ENCODE measurements around the gene PLAGL2.
"Not testable (repeated sequence)": the region's sequence is repeated elsewhere in the genome, so short reads cannot be mapped to it uniquely, and the experiment has no call there.

Gene PLAGL2, protein sequence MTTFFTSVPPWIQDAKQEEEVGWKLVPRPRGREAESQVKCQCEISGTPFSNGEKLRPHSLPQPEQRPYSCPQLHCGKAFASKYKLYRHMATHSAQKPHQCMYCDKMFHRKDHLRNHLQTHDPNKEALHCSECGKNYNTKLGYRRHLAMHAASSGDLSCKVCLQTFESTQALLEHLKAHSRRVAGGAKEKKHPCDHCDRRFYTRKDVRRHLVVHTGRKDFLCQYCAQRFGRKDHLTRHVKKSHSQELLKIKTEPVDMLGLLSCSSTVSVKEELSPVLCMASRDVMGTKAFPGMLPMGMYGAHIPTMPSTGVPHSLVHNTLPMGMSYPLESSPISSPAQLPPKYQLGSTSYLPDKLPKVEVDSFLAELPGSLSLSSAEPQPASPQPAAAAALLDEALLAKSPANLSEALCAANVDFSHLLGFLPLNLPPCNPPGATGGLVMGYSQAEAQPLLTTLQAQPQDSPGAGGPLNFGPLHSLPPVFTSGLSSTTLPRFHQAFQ

DNA sequence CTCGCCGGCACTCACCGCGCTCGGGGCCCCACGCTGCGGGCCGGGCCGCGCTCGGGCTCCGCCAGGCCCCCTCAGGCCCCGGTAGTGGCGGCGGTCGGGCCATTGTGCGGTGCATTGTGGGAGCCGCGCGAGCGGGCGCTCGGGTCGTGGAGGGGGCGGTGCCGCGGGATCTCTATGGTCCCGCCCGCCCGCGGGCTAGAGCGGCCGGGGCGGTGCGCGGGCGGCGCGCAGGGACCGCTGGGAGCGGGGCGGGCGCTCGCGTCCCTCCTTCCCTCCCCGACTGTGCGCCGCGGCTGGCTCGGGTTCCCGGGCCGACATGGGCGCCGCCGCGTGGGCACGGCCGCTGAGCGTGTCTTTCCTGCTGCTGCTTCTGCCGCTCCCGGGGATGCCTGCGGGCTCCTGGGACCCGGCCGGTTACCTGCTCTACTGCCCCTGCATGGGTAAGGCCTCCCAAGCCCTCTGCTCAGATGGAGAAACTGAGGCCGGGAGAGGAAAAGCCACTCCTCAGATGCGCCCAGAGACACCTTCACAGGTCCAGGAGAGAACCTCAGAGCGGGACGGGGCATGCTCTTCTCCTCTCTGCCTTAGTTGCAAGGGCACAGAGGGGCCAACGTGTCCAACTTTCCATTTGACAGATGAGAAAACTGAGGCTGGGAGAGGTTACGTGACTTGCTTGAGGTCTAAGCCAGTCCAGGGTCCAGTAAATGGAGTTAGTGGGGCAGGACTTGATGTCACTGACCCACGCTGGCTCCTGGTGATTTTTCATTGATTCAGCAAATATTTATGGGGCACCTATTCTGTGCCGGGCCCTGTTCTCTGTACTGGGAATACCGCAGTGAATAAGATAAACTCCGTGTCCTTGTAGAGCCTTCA lies at the start of gene PLAGL2, which contains the start of gene POFUT1:
TSS of gene PLAGL2 (minus strand) at position 118 of the 873 bp plus-strand sequence. CDS start 5,565 bp downstream, outside the sequence.
TSS of gene POFUT1 (plus strand) at position 255 of the 873 bp plus-strand sequence. CDS start at position 317, 62 bp downstream.
- peak; percentile 33 for DNase-seq

DNA sequence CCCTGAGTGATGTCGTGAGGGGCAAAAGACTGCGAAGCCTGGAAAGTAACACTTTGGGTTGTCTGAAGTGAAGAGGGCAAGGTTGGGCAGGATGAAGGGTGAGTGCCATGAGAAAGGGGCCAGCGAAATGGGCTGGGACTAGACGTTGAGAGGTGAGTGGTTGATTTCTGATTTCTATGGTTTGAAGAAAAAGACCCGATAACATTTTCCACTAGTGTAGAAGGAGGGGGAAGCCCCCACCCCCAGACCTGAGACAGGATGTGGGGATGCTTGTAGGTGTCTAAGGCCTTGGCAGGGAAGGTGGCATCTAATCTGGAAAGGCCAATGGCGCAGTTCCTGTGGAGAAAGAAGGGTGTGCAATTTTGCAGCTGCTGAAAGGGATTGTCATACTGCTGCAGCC lies 44.6 kb upstream of the PLAGL2 start:
- no peak for DNase-seq

GRCh38 chr20:32251470-32251869 lies 43.9 kb upstream of the PLAGL2 start:
- DNase-seq = no peak

GRCh38 chr20:32249030-32249738 lies 41.6 kb upstream of the PLAGL2 start:
- no peak for DNase-seq

- no peak for DNase-seq
Observed at GRCh38 chr20:32248043-32248442, 40.5 kb upstream of the PLAGL2 start.

- not testable (repeated sequence) for DNase-seq
Observed at GRCh38 chr20:32246208-32246607, 38.7 kb upstream of the PLAGL2 start.

GRCh38 chr20:32244959-32245358 lies 37.4 kb upstream of the PLAGL2 start:
- no peak for DNase-seq

- DNase-seq = no peak
Observed at GRCh38 chr20:32244150-32244823, 36.7 kb upstream of the PLAGL2 start.

DNA sequence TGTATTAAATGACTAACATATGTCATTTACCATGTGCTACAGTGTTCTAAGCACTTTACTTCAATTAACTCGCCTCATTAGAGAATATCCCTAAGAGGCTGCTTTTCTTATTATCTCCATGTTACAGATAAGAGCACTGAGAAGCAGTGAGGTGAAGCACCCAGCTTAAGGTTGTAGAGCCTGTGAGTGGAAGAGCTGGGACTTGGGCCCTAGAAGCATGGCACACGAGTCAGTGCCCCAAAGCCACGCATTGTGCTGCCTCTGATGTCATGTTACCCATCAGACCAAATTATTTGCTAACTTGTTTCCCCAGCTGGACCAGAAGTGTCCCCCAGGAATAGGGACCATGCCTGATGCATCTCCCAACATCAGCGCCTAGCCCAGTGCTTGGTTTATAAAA lies 34.3 kb upstream of the PLAGL2 start:
- no peak for DNase-seq

GRCh38 chr20:32240205-32240604 lies 32.7 kb upstream of the PLAGL2 start:
- DNase-seq = no peak

DNA sequence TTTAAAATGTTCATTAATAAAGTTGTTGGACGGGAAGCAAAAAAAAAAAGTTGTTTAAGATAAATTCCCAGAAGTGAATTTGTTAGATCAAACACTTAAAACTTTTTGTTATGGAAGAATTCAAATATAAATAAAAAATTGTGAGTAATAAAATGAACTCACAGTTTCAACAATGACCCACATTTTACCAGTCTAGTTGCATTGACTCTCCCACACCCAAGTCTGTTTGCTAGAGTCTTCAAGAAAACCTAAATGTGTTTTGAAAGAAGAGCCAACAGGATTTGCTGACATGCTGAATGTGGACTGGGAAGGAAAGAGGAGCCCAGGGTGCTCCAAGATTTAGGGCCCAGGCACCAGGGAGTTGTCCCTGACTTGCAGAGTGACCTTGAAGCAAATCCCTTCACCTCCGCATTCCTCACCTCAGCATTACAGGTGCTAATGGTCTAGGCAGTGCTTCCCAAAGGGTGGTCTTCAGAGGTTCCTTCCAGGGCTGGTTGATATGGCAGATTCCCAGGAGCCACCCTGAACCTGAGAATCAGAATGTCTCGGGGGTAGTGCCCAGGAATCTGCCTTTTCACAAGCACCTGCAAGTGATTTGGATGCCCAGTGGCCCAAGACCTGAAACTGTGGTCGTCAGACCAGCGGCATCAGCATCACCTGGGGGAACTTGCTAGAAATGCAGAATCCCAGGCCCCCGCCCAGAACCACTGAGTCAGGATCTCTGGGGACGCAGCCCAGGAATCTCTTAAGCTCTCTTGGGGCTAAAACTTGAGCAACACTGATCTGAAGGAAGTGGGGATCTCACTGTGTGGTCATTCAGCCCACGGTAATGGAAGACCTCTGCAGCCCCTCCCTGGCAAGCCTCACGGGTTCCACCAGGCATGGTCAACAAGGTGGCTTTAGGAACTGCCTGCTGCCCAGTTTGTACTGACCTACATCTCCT lies 31.2 kb upstream of the PLAGL2 start:
- DNase-seq = no peak

DNA sequence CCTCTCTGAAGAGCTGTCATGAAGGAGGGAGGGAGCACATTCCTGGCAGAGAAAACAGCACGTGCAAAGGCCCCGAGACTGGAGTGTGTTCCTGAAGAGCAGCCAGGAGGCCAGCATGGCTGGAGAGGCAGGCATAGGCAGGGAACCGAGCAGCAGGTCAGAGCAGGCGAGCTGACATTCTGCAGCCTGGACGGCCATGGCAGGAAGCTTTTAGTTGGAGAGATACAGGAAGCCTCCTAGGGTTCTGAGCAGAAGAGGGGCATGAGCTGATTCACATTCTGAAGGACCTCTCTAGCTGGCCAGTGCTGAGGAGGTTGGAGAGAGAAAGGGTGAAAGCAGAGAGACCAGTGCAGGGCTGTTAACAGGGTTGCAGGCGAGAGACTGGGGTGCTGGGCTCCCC lies 29.9 kb upstream of the PLAGL2 start:
- no peak for DNase-seq

DNA sequence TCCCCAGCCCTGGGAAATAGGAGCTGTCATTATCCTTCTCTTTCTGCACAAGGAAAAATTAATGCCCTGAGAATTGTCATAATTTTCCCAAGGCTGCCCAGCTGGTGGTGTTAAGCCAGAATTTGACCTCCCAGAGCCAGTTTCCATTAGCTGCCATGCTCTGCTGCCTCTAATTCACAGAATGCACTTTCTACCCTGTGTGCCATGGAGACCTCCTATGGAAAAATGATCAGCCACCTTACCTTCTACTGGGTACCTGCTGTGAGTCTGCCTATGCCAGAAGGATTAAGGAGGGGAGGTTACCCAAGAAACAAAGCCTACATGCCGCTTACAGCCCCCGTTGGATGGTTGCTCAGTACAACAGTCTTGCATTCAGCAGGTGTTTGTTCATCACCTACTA lies 29.3 kb upstream of the PLAGL2 start:
- no peak for DNase-seq

- DNase-seq = no peak
Observed at GRCh38 chr20:32236048-32236533, 28.5 kb upstream of the PLAGL2 start.

- DNase-seq = no peak
Observed at GRCh38 chr20:32235331-32236047, 27.9 kb upstream of the PLAGL2 start.

DNA sequence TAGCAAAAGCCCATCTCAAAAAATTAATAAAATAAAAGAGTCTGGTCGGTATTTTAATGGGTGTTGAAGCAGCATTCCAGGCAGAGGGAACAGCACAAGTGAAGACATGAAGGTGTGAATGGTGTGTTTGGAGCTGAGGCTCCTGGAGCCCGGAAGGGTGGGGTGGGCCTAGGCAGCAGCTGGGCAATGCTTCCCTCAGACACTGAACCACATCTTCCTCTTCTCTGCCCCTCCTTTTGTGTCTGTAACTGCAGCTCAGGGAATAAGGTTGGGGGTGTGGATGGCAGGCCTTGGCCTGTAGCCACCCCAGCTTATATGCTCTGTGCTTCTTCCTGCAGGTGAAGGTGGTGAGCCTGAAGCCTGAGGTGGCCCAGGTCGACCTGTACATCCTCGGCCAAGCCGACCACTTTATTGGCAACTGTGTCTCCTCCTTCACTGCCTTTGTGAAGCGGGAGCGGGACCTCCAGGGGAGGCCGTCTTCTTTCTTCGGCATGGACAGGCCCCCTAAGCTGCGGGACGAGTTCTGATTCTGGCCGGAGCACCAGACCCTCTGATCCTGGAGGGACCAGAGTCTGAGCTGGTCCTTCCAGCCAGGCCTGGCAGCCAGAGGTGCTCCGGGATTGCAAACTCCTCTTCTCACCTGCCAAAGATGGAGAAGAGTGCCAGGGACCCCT lies 26.7 kb upstream of the PLAGL2 start:
- DNase-seq = no peak

DNA sequence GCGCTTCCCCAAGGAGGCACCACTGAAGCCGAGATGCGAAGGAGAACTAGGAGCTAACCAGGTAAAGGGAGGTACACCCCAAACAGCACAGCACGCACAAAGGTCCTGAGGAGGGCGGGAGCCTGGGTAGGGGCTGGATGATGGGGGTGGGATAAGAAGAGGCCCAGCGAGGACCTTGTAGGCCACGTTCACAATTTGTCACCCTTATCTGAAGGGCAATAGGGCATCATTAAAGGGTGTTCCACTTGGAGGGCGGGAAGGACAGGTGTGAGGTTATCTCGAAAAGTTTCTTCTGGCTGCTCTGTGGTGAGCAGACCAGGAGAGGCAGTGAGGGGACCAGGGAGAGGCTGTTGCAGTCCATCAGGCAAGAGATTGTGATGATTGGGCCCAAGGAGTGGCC lies 25.7 kb upstream of the PLAGL2 start:
- DNase-seq = no peak

DNA sequence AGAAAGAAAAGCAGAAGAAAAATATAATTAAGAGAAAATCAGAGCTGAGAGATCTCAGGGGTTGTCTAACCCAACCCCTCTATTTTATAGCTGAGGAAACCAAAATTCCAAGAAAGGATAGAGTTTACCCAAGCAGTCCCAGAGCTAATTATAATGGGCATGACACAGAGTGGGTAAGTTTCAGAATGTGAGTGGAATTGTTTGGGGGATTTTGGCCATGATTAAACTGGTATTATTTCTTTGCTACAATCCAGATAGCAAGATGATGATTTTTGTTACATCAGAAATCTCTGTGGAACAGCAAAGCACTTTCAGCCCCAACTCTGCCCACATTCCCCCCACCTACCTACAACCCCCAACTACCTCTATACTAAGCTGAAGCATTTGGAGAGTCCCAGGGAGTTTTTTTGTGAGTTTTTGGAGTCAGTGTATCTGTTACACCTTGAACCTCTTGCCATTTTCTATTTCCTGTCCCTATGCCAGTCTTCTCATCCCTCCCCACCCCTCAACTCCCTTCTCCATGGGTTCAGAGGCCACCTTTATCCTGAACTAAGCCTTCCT lies 24.9 kb upstream of the PLAGL2 start:
- no peak for DNase-seq

GRCh38 chr20:32231847-32232246 lies 24.3 kb upstream of the PLAGL2 start:
- no peak for DNase-seq

Data from DMS 273 treated with DMSO at 0.1 percent for 48 hours (cell line).